ENCODE data around the gene PRSS53. TPM values are rescaled to one million over a fixed set of nuclear protein-coding genes. Genes with fewer than 3 reads are reported as not detected.

PRSS53 gene
- total and polyA plus RNA-seq, 4 donors = 0.51 to 14.5 (median 3.0) TPM

GRCh38 chr16:31050280-31051030 is 38.3 kb downstream of the PRSS53 start:
- H3K9me3 ChIP-seq (ENCODE audit: control insufficient read depth in 4 of 4, low read length in 3 of 4) = no peaks in the 10 kb centered on the region
- no peak overlapping the region for H3K9ac ChIP-seq (ENCODE audit: low read depth in 1 of 2, low read length in 2 of 2)
- H3K27ac ChIP-seq (ENCODE audit: low read depth in 1 of 2, low read length in 2 of 2) = no peak overlapping the region
- H3K27me3 ChIP-seq (ENCODE audit: control insufficient read depth in 4 of 4, insufficient read depth in 4 of 4, low read length in 3 of 4) = no peaks in the 10 kb centered on the region
- H3K36me3 ChIP-seq (ENCODE audit: control insufficient read depth in 4 of 4, insufficient read depth in 3 of 4, low read depth in 1 of 4, low read length in 3 of 4) = no peaks in the 10 kb centered on the region
- TF ChIP-seq RXRA (IDR thresholded peaks at IDR 0.05) = no peak
- DNase-seq (ENCODE audit: low spot score) = no peak
- no peaks in the 10 kb centered on the region for H3K4me1 ChIP-seq (ENCODE audit: control insufficient read depth in 4 of 4, insufficient read depth in 4 of 4, low read length in 3 of 4)
- H3K4me3 ChIP-seq (ENCODE audit: low read depth in 1 of 3, low read length in 3 of 3) = no peak overlapping the region
- WGBS = 68% methylated on average over 10 of the region's 10 CpGs

- H3K4me1 ChIP-seq (ENCODE audit: control insufficient read depth in 4 of 4, insufficient read depth in 4 of 4, low read length in 3 of 4) = peaks cover 0 to 6% (median 0%) of the 10 kb centered on the region in 4 donors
- H3K27me3 ChIP-seq (ENCODE audit: control insufficient read depth in 4 of 4, insufficient read depth in 4 of 4, low read length in 3 of 4) = no peaks in the 10 kb centered on the region
- H3K4me3 ChIP-seq (ENCODE audit: low read depth in 1 of 3, low read length in 3 of 3) = no peak overlapping the region
- WGBS = 78% methylated on average over 4 of the region's 4 CpGs
- no peak for DNase-seq (ENCODE audit: low spot score)
- H3K36me3 ChIP-seq (ENCODE audit: control insufficient read depth in 4 of 4, insufficient read depth in 3 of 4, low read depth in 1 of 4, low read length in 3 of 4) = peaks cover 11 to 33% (median 17%) of the 10 kb centered on the region in 4 donors
- peak; percentile 48 to 68 for TF ChIP-seq HNF4A (conservative IDR thresholded peaks at IDR 0.05)
- TF ChIP-seq CTCF (IDR thresholded peaks at IDR 0.05; ENCODE audit: low read depth, low read length, missing input control) = no peak
- no peak for TF ChIP-seq RAD21 (IDR thresholded peaks at IDR 0.05)
- TF ChIP-seq MAX (IDR thresholded peaks at IDR 0.05) = no peak
- no peak overlapping the region for H3K27ac ChIP-seq (ENCODE audit: low read depth in 1 of 2, low read length in 2 of 2)
- H3K9ac ChIP-seq (ENCODE audit: low read depth in 1 of 2, low read length in 2 of 2) = no peak overlapping the region
- no peaks in the 10 kb centered on the region for H3K9me3 ChIP-seq (ENCODE audit: control insufficient read depth in 4 of 4, low read length in 3 of 4)
Measured at GRCh38 chr16:31043898-31044481, 44.8 kb downstream of the PRSS53 start.

GRCh38 chr16:31043352-31043751 is 45.4 kb downstream of the PRSS53 start:
- no peak for DNase-seq (ENCODE audit: low spot score)
- peaks cover 0 to 6% (median 0%) of the 10 kb centered on the region in 4 donors for H3K4me1 ChIP-seq (ENCODE audit: control insufficient read depth in 4 of 4, insufficient read depth in 4 of 4, low read length in 3 of 4)
- no peak overlapping the region for H3K9ac ChIP-seq (ENCODE audit: low read depth in 1 of 2, low read length in 2 of 2)
- H3K27me3 ChIP-seq (ENCODE audit: control insufficient read depth in 4 of 4, insufficient read depth in 4 of 4, low read length in 3 of 4) = no peaks in the 10 kb centered on the region
- no peaks in the 10 kb centered on the region for H3K9me3 ChIP-seq (ENCODE audit: control insufficient read depth in 4 of 4, low read length in 3 of 4)
- TF ChIP-seq JUND (IDR thresholded peaks at IDR 0.05) (no peak), GABPA (IDR thresholded peaks at IDR 0.05 in 1 of 2, conservative IDR thresholded peaks at IDR 0.05 in 1 of 2) (no peak), RXRA (IDR thresholded peaks at IDR 0.05) (no peak), NR2F2 (IDR thresholded peaks at IDR 0.05) (no peak), CTCF (IDR thresholded peaks at IDR 0.05; ENCODE audit: low read depth, low read length, missing input control) (no peak), HNF4A (conservative IDR thresholded peaks at IDR 0.05) (no peak)
- H3K4me3 ChIP-seq (ENCODE audit: low read depth in 1 of 3, low read length in 3 of 3) = no peak overlapping the region
- no peak overlapping the region for H3K27ac ChIP-seq (ENCODE audit: low read depth in 1 of 2, low read length in 2 of 2)
- WGBS = 96% methylated on average over 1 of the region's 1 CpG
- peaks cover 17 to 39% (median 22%) of the 10 kb centered on the region in 4 donors for H3K36me3 ChIP-seq (ENCODE audit: control insufficient read depth in 4 of 4, insufficient read depth in 3 of 4, low read depth in 1 of 4, low read length in 3 of 4)

Data from liver (tissue), 9 donors.